Nephron progenitor cell (in vitro differentiated cells): ENCODE measurements around the gene KRT12.

Source experiments
- DNase-seq: peaks from one replicate; pipeline ENCODE4 v3.0.0; 2021
- H3K27ac Mint-ChIP-seq: 2 replicates; pipeline ENCODE4 v1.8.0; 2021; ENCODE audit warnings: mild to moderate bottlenecking, moderate library complexity, mixed read lengths
- H3K27me3 Mint-ChIP-seq: 2 replicates; pipeline ENCODE4 v1.8.0; 2021; ENCODE audit warnings: mild to moderate bottlenecking, low read depth, mixed read lengths; ENCODE audit not compliant: poor library complexity
- H3K36me3 Mint-ChIP-seq: 2 replicates; pipeline ENCODE4 v1.8.0; 2021; ENCODE audit warnings: low read depth, mixed read lengths
- H3K4me1 Mint-ChIP-seq: 2 replicates; pipeline ENCODE4 v1.8.0; 2021; ENCODE audit warnings: mixed read lengths
- H3K4me3 Mint-ChIP-seq: 2 replicates; pipeline ENCODE4 v1.8.0; 2021; ENCODE audit warnings: mild to moderate bottlenecking, moderate library complexity, mixed read lengths
- H3K9me3 Mint-ChIP-seq: 2 replicates; pipeline ENCODE4 v1.8.0; 2021; ENCODE audit warnings: mild to moderate bottlenecking, moderate library complexity, mixed read lengths
- TF ChIP-seq, protein P1 (sequence below): fragments of 200-600 bp; sonication (generic); IDR thresholded peaks from 2 replicates; pipeline ENCODE4 v1.5.0; 2021; ENCODE audit warnings: antibody characterized with exemption

Gene KRT12

DNA sequence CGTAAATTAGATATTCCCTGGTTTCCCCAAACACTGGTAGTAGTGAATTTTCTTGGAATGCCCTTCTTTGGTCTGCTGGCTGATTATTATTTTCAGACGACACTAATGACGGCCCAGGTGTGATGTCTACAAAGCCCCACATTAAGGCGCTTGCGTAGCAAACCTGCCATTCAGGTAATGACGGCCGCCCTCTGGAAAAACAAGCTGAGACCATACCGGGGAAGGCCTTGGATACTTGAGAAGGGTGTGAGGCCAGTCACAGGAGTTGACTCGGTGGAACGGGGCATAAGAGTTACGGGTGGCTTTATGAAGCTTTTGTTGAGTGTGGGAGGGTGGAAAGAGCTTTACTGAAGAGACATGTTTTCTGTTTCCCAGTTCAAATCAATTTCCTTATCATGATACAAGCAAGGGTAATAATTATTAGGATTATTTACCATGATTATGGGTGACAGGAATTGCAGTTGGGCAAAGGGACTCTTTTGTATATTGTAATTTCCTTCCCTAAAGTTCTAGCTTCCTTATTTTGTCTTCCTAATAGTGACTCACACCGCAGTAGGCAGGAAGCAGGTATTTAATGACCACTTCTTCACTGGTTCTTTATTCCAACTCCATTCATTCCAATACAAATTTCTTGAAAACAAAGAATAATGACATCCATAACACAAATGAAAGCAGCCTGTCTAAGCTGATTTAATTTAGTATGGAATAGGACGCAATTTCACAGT, 45.6 kb upstream of the KRT12 start:
- Mint-ChIP-seq H3K4me3 (no peak overlapping the region), H3K9me3 (no peaks in the 10 kb centered on the region), H3K4me1 (peaks cover 23% of the 10 kb centered on the region), H3K36me3 (no peaks in the 10 kb centered on the region), H3K27ac (no peak overlapping the region), H3K27me3 (peaks cover 11% of the 10 kb centered on the region)
- DNase-seq = no peak
- TF ChIP-seq, protein P1, sequence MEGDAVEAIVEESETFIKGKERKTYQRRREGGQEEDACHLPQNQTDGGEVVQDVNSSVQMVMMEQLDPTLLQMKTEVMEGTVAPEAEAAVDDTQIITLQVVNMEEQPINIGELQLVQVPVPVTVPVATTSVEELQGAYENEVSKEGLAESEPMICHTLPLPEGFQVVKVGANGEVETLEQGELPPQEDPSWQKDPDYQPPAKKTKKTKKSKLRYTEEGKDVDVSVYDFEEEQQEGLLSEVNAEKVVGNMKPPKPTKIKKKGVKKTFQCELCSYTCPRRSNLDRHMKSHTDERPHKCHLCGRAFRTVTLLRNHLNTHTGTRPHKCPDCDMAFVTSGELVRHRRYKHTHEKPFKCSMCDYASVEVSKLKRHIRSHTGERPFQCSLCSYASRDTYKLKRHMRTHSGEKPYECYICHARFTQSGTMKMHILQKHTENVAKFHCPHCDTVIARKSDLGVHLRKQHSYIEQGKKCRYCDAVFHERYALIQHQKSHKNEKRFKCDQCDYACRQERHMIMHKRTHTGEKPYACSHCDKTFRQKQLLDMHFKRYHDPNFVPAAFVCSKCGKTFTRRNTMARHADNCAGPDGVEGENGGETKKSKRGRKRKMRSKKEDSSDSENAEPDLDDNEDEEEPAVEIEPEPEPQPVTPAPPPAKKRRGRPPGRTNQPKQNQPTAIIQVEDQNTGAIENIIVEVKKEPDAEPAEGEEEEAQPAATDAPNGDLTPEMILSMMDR = no peak

DNA sequence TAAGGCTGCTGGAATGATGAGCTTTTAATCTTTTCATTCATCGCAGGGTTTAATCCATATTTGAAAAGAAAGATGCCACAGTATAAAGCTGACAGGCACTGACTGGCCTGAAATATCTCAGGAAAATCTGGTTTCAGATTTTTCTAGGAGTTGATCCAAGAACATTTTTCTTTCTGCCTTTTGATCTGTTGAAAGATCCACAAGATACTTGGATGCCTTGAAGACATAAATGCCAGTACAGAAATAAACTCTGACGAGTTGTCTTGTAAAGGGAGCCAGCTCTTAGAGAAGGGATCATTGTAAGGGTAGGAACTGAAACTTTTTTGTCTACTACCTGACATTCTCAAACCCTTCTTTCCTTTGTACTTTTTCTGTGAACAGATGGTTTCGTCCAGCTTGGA, 43.4 kb upstream of the KRT12 start:
- no peaks in the 10 kb centered on the region for H3K9me3 Mint-ChIP-seq
- TF ChIP-seq, protein P1 = no peak
- no peak overlapping the region for H3K4me3 Mint-ChIP-seq
- peaks cover 23% of the 10 kb centered on the region for H3K4me1 Mint-ChIP-seq
- H3K36me3 Mint-ChIP-seq = no peaks in the 10 kb centered on the region
- DNase-seq = no peak
- peaks cover 7% of the 10 kb centered on the region for H3K27me3 Mint-ChIP-seq
- H3K27ac Mint-ChIP-seq = no peak overlapping the region

DNA sequence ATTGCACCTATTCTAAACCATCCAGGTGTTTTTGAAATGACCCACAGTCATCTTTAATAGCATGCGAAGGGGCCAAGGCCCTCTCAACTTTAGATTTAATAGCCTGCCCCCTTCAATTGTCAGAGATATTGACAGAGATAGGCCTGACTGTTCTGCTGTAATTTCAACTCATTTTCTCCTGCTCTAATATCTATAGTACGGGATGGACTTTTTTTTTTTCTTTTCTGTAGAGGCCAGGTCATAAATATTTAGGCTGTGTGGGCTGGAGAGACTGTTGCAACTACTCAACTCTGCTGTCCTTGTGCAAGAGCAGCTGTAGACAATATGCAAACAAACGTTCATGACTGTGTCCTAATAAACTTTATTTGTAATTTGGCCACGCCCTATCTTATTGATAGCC, 42.7 kb upstream of the KRT12 start:
- Mint-ChIP-seq H3K4me1 (peaks cover 23% of the 10 kb centered on the region), H3K27ac (no peak overlapping the region), H3K36me3 (no peaks in the 10 kb centered on the region), H3K9me3 (no peaks in the 10 kb centered on the region), H3K4me3 (no peak overlapping the region), H3K27me3 (peaks cover 9% of the 10 kb centered on the region)
- TF ChIP-seq, protein P1 = no peak
- no peak for DNase-seq

DNA sequence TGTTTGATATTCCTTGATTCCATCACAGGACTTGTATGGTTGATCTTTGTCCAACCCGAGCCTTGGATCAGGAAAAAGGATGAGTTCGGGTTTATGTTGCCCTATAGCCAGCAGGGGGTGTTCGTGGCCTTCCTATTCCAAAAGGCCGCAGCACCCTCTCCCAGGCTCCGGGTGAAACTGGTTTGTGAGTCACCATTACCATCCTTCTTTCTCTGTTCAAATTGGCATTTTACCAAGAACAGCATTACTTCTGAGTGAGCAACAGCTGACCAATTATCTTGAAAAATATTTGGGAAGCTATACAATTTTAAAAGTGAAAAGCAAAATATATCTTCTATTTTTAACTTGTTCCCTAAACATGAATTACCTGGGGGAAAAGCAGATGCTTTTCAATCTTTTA, 42.3 kb upstream of the KRT12 start:
- DNase-seq = peak; percentile 71
- Mint-ChIP-seq H3K27ac (no peak overlapping the region), H3K4me1 (peaks cover 23% of the 10 kb centered on the region), H3K27me3 (peaks cover 11% of the 10 kb centered on the region), H3K4me3 (no peak overlapping the region), H3K9me3 (no peaks in the 10 kb centered on the region), H3K36me3 (no peaks in the 10 kb centered on the region)
- TF ChIP-seq, protein P1 = peak; percentile 75

DNA sequence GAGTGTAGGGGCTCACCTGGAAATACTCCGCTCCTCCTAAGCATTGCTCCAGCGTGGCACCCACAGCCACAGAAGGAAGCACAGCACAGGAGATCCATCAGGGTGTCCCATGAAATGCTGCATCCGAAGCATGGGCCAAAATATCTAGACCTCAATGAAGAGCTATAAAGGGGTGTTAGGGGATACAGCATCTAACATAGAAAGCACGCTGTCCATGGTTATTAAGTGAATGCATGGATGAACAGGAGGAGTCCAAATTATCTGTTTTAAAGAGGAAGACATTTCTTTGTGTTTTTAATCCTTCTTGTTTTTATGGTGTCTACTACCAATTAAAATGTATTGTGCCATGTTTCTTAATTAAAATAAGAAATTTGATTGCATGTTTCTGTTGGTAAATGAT, 39.6 kb upstream of the KRT12 start:
- Mint-ChIP-seq H3K36me3 (no peaks in the 10 kb centered on the region), H3K4me1 (peaks cover 21% of the 10 kb centered on the region), H3K4me3 (no peak overlapping the region), H3K9me3 (no peaks in the 10 kb centered on the region), H3K27me3 (peaks cover 11% of the 10 kb centered on the region), H3K27ac (no peak overlapping the region)
- TF ChIP-seq, protein P1 = no peak
- DNase-seq = no peak

DNA sequence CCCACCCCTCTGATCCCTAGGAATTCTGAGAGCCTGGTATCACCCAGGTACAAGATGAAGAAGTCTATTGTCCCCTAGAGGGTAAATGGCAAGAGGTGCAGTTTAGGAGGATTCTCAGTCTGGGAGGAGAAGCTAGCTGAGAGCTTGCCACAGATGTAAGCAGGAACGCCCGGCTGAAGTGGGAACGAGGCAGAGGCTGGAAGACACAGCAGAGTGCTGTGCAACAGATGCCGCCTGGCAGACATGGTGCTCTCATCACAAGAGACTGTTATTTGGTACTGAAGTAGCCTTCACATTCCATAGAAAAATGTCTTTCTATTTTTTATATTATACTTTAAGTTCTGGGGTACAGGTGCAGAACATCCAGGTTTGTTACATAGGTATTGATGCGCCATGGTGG, 38.3 kb upstream of the KRT12 start:
- H3K27me3 Mint-ChIP-seq = peaks cover 14% of the 10 kb centered on the region
- H3K4me3 Mint-ChIP-seq = no peak overlapping the region
- no peaks in the 10 kb centered on the region for H3K9me3 Mint-ChIP-seq
- peaks cover 12% of the 10 kb centered on the region for H3K4me1 Mint-ChIP-seq
- H3K36me3 Mint-ChIP-seq = no peaks in the 10 kb centered on the region
- H3K27ac Mint-ChIP-seq = no peak overlapping the region
- no peak for DNase-seq
- TF ChIP-seq, protein P1 = no peak
